Measurements from ENCODE around the gene PARL.

GRCh38 chr3:183817639-183818038, 67.0 kb downstream of the PARL start:
- TF ChIP-seq TCF3 (CRISPR knock-in tag; IDR thresholded peaks at IDR 0.05) (no peak), ZNF512 (tag; IDR thresholded peaks at IDR 0.05) (no peak), MYC (IDR thresholded peaks at IDR 0.05; ENCODE audit: low read depth, low read length) (no peak), MYC (CRISPR knock-in tag; IDR thresholded peaks at IDR 0.05; ENCODE audit: borderline replicate concordance, low read depth) (no peak), TCF7L2 (IDR thresholded peaks at IDR 0.05; ENCODE audit: low read depth, low read length) (no peak), ZNF589 (CRISPR knock-in tag; IDR thresholded peaks at IDR 0.05; ENCODE audit: low read depth) (no peak), PHF8 (IDR thresholded peaks at IDR 0.05; ENCODE audit: borderline replicate concordance, low read length) (no peak)
